Neuronal stem cell (in vitro differentiated cells): Measurements from ENCODE around the gene ASH1L.
"Not testable (repeated sequence)": the region's sequence is repeated elsewhere in the genome, so short reads cannot be mapped to it uniquely, and the experiment has no call there.

Source experiments
- DNase-seq: peaks from one replicate; pipeline ENCODE4 v3.0.0-alpha.2; 2013; ENCODE audit warnings: low spot score
- H2AFZ ChIP-seq: one replicate; pipeline ENCODE4 v1.6.1; 2013; ENCODE audit warnings: mild to moderate bottlenecking, low read length, inconsistent platforms
- H2AK5ac ChIP-seq: 2 replicates; pipeline ENCODE4 v1.6.1; 2013; ENCODE audit warnings: low read depth, mild to moderate bottlenecking, inconsistent platforms, low read length, moderate library complexity, mixed read lengths
- H2BK120ac ChIP-seq: 2 replicates; pipeline ENCODE4 v1.6.1; 2013; ENCODE audit warnings: low read depth, mild to moderate bottlenecking, inconsistent platforms, low read length, moderate library complexity, mixed read lengths
- H2BK12ac ChIP-seq: one replicate; pipeline ENCODE4 v1.6.1; 2013; ENCODE audit warnings: low read length, inconsistent platforms
- H2BK15ac ChIP-seq: 2 replicates; pipeline ENCODE4 v1.6.1; 2013; ENCODE audit warnings: mild to moderate bottlenecking, low read length, inconsistent platforms, mixed read lengths
- H2BK5ac ChIP-seq: one replicate; pipeline ENCODE4 v1.6.1; 2013; ENCODE audit warnings: inconsistent platforms, mild to moderate bottlenecking, low read length, moderate library complexity
- H3K14ac ChIP-seq: one replicate; pipeline ENCODE4 v1.6.1; 2013; ENCODE audit warnings: low read length, inconsistent platforms
- H3K18ac ChIP-seq: 2 replicates; pipeline ENCODE4 v1.6.1; 2013; ENCODE audit warnings: low read length, inconsistent platforms
- H3K23ac ChIP-seq: 2 replicates; pipeline ENCODE4 v1.6.1; 2013; ENCODE audit warnings: low read depth, mild to moderate bottlenecking, mixed read lengths, low read length, inconsistent platforms; ENCODE audit not compliant: poor library complexity
- H3K27ac ChIP-seq: replicated peaks from 3 replicates; pipeline ENCODE4 v1.5.1; 2013; ENCODE audit warnings: low read length, inconsistent platforms
- H3K27me3 ChIP-seq, 3 experiments: 2 replicates each; pipeline ENCODE4 v1.6.1; 2013; ENCODE audit warnings: low read length in 3 of 3, mild to moderate bottlenecking in 2 of 3, inconsistent platforms in 1 of 3, low read depth in 1 of 3, mixed read lengths in 1 of 3, moderate library complexity in 1 of 3; ENCODE audit not compliant: control insufficient read depth in 3 of 3, insufficient read depth in 3 of 3
- H3K36me3 ChIP-seq, 2 donors: replicated peaks in 1 of 2; 2 replicates each; pipeline ENCODE4 v1.6.1; 2013; ENCODE audit warnings: low read length in 2 of 2; ENCODE audit not compliant: control insufficient read depth in 2 of 2, insufficient read depth in 2 of 2
- H3K4ac ChIP-seq: 2 replicates; pipeline ENCODE4 v1.6.1; 2013; ENCODE audit warnings: inconsistent platforms, mild to moderate bottlenecking, low read length, moderate library complexity
- H3K4me1 ChIP-seq, 2 donors: 1 replicate in 1 of 2; 2 replicates in 1 of 2; pipeline ENCODE4 v1.6.1; 2013; ENCODE audit warnings: low read length in 2 of 2, low read depth in 1 of 2; ENCODE audit not compliant: control insufficient read depth in 2 of 2, insufficient read depth in 1 of 2
- H3K4me2 ChIP-seq: one replicate; pipeline ENCODE4 v1.6.1; 2013; ENCODE audit warnings: mild to moderate bottlenecking, low read length, inconsistent platforms; ENCODE audit not compliant: insufficient read depth, poor library complexity, severe bottlenecking
- H3K4me3 ChIP-seq, 2 donors: 2 replicates each; pipeline ENCODE4 v1.5.1; 2013; ENCODE audit warnings: low read length in 2 of 2, mild to moderate bottlenecking in 2 of 2, inconsistent platforms in 1 of 2, moderate library complexity in 1 of 2
- H3K79me1 ChIP-seq: one replicate; pipeline ENCODE4 v1.6.1; 2013; ENCODE audit warnings: low read depth, mild to moderate bottlenecking, inconsistent platforms, low read length, moderate library complexity
- H3K9ac ChIP-seq: one replicate; pipeline ENCODE4 v1.6.1; 2013; ENCODE audit warnings: mild to moderate bottlenecking, low read depth, low read length, inconsistent platforms; ENCODE audit not compliant: poor library complexity
- H3K9me3 ChIP-seq, 2 donors: replicated peaks in 1 of 2; 2 replicates each; pipeline versions ENCODE3 to v1.6.1; 2013; ENCODE audit warnings: low read length in 2 of 2, mild to moderate bottlenecking in 2 of 2, inconsistent platforms in 1 of 2, low read depth in 1 of 2, mixed read lengths in 1 of 2, moderate library complexity in 1 of 2; ENCODE audit not compliant: control insufficient read depth in 2 of 2, insufficient read depth in 1 of 2
- H4K8ac ChIP-seq: one replicate; pipeline ENCODE4 v1.6.1; 2013; ENCODE audit warnings: low read depth, mild to moderate bottlenecking, inconsistent platforms, low read length, moderate library complexity
- H4K91ac ChIP-seq: one replicate; pipeline ENCODE4 v1.6.1; 2013; ENCODE audit warnings: low read length, low read depth, mild to moderate bottlenecking, inconsistent platforms; ENCODE audit not compliant: poor library complexity
- WGBS, 2 donors: extraction: QIAGEN DNeasy Blood & Tissue Kit; methylation state at CpG; one replicate each; pipeline ENCODE4 v1.1.7; 2013; ENCODE audit warnings: missing lambda C conversion rate in 2 of 2, mixed read lengths in 1 of 2; ENCODE audit not compliant: insufficient read length in 2 of 2, insufficient replicate concordance in 1 of 2; ENCODE audit errors: extremely low coverage in 2 of 2; 5-methylcytosine and 5-hydroxymethylcytosine counted together

The ASH1L gene

DNA sequence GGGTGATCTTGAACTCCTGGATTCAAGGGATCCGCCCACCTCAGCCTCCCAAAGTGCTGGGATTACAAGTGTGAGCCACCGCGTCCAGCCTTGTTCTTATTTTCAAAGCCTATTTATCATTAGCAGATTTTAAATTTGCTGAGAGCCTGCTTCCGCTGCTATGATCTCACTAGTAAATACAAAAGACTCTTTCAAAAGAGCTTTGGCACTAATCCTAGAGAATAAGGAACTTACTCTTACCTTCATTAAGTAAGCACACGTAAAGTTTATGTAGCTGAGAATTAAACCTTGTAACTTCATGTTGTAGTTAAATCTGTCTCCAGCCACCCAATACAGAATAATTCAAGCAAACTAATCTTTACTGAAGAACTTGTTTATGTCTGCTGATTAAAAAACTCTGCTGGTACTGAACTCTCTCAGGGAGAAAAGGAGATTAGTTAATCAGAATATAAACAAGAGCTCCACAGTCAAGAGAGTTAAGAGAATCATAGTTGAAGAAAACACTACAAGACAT, 169.6 kb downstream of the ASH1L start:
- H2AFZ ChIP-seq, result no peak overlapping the region
- H3K18ac ChIP-seq, result no peak overlapping the region
- peaks cover 3 to 70% of the 10 kb centered on the region in 2 donors for H3K36me3 ChIP-seq
- no peak overlapping the region for H4K8ac ChIP-seq
- DNase-seq, result no peak
- no peaks in the 10 kb centered on the region for H3K79me1 ChIP-seq
- no peak overlapping the region for H2AK5ac ChIP-seq
- no peak overlapping the region for H2BK12ac ChIP-seq
- no peak overlapping the region for H4K91ac ChIP-seq
- no peak overlapping the region for H3K14ac ChIP-seq
- H3K4ac ChIP-seq, result no peak overlapping the region
- H3K4me1 ChIP-seq, result no peaks in the 10 kb centered on the region
- H2BK15ac ChIP-seq, result no peak overlapping the region
- no peak overlapping the region for H3K4me2 ChIP-seq
- no peaks in the 10 kb centered on the region for H3K27me3 ChIP-seq
- H3K9me3 ChIP-seq, result peaks cover 2 to 12% of the 10 kb centered on the region in 2 donors
- H3K4me3 ChIP-seq, result no peak overlapping the region
- no CpG with 5 or more reads among the region's 5 CpGs for WGBS, 2 donors
- H2BK5ac ChIP-seq, result no peak overlapping the region
- H3K27ac ChIP-seq, result no peak overlapping the region
- no peak overlapping the region for H2BK120ac ChIP-seq
- H3K9ac ChIP-seq, result no peak overlapping the region
- no peak overlapping the region for H3K23ac ChIP-seq

DNA sequence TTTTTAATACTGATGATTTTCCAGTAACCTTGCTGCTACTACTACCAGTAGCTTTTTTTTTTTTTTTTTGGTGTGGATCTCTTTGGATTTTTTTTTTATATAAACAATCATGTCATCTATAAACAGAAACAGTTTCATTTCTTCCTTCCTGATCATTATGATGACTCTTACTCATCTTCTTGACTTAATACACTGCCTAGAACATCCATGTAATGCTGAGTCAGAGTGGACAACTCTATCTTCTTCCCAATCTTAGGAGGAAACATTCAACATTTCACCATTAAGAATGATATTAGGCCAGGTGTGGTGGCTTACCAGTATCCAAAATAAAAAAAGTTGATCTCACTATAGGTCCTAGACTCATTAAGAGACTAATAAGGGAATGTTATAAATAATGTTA, 172.8 kb downstream of the ASH1L start:
- Histone ChIP-seq H3K9ac (no peak overlapping the region), H3K4me3 (no peak overlapping the region), H4K8ac (no peak overlapping the region), H2AFZ (no peak overlapping the region), H2BK5ac (no peak overlapping the region), H2BK15ac (no peak overlapping the region), H3K27ac (no peak overlapping the region), H3K14ac (no peak overlapping the region), H3K27me3 (no peaks in the 10 kb centered on the region), H3K79me1 (no peaks in the 10 kb centered on the region), H2BK120ac (no peak overlapping the region), H4K91ac (no peak overlapping the region), H3K4me1 (no peaks in the 10 kb centered on the region), H3K18ac (no peak overlapping the region), H3K4ac (no peak overlapping the region), H3K23ac (no peak overlapping the region), H3K36me3 (peaks cover under 1 to 79% of the 10 kb centered on the region in 2 donors), H3K4me2 (no peak overlapping the region), H2AK5ac (no peak overlapping the region), H2BK12ac (no peak overlapping the region), H3K9me3 (peaks cover 5 to 35% of the 10 kb centered on the region in 2 donors)
- DNase-seq, result no peak

DNA sequence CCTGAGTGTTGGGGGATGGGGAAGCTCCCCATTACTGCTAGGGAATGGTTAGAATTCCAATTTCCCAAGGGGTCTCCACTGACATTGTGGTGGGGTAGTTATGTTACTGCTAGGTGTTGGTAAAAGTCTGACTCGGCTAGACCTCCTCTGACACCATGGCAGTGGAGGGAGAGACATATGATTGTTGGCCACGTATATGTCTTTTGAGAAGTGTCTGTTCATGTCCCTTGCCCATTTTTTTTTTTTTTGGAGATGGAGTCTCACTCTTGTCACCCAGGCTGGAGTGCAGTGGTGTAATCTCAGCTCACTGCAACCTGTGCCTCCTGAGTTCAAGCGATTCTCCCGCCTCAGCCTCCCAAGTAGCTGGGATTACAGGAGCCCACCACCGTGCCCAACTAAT, 176.8 kb downstream of the ASH1L start:
- not testable (repeated sequence) for H2BK5ac ChIP-seq, H3K27ac ChIP-seq, H4K8ac ChIP-seq, H2AK5ac ChIP-seq, H3K4me1 ChIP-seq, H2BK15ac ChIP-seq, H2AFZ ChIP-seq, H2BK120ac ChIP-seq, H2BK12ac ChIP-seq, H3K9ac ChIP-seq, H3K4ac ChIP-seq, H3K14ac ChIP-seq, H3K4me3 ChIP-seq, H3K23ac ChIP-seq, H3K4me2 ChIP-seq, DNase-seq, H3K27me3 ChIP-seq, H3K79me1 ChIP-seq, H4K91ac ChIP-seq, H3K18ac ChIP-seq
- H3K36me3 ChIP-seq, result peaks cover 0 to 62% of the 10 kb centered on the region in 2 donors
- WGBS, 2 donors, result no CpG with 5 or more reads among the region's 5 CpGs
- H3K9me3 ChIP-seq, result peaks cover 2 to 28% of the 10 kb centered on the region in 2 donors

DNA sequence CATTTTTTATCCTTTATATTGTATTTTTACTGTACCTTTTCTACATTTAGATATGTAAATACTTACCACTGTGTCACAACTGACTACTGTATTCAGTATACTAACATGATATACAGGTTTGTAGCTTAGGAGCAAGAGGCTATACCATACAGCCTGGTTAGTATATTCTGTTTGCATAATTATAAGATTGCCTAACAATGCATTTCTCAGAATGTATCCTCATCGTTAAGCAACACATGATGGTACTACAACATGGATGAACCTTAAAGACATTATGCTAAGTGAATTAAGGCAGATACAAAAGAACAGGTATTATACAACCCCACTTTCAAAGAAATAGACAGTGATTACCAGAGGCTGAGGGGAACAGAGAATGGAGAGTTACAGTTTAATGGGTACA, 179.2 kb downstream of the ASH1L start:
- no peak overlapping the region for H4K8ac ChIP-seq
- H4K91ac ChIP-seq, result no peak overlapping the region
- no peaks in the 10 kb centered on the region for H3K27me3 ChIP-seq
- no peak overlapping the region for H3K4me2 ChIP-seq
- H3K79me1 ChIP-seq, result no peaks in the 10 kb centered on the region
- H3K4ac ChIP-seq, result no peak overlapping the region
- WGBS, 2 donors, result no CpG with 5 or more reads among the region's 1 CpG
- no peak overlapping the region for H2AFZ ChIP-seq
- H2BK5ac ChIP-seq, result no peak overlapping the region
- H3K9ac ChIP-seq, result no peak overlapping the region
- no peak overlapping the region for H3K27ac ChIP-seq
- H3K36me3 ChIP-seq, result peaks cover 0 to 66% of the 10 kb centered on the region in 2 donors
- H2BK12ac ChIP-seq, result no peak overlapping the region
- no peak for DNase-seq
- H3K18ac ChIP-seq, result no peak overlapping the region
- H3K9me3 ChIP-seq, result peaks cover 2 to 28% of the 10 kb centered on the region in 2 donors
- no peaks in the 10 kb centered on the region for H3K4me1 ChIP-seq
- no peak overlapping the region for H2AK5ac ChIP-seq
- H3K14ac ChIP-seq, result no peak overlapping the region
- H3K23ac ChIP-seq, result no peak overlapping the region
- no peak overlapping the region for H3K4me3 ChIP-seq
- no peak overlapping the region for H2BK120ac ChIP-seq
- no peak overlapping the region for H2BK15ac ChIP-seq
